Measurements from ENCODE around the gene GXYLT2.

- TF ChIP-seq CTCF (conservative IDR thresholded peaks at IDR 0.05 in 1 of 2, IDR thresholded peaks at IDR 0.05 in 1 of 2; ENCODE audit: low read depth in 1 of 2, low read length in 2 of 2) (no peak), EZH2 (IDR thresholded peaks at IDR 0.05; ENCODE audit: low read length, missing control alignments) (no peak)
These were observed 74.5 kb downstream of the GXYLT2 start for GRCh38 chr3:72962317-72962716.
